Adrenal gland (tissue), 5 donors: ENCODE measurements around the gene ARHGEF5.

Experiments
- CTCF ChIP-seq, 6 experiments: fragments of 450-650 bp in 4 of 6; fragments of 200-600 bp in 2 of 6; sonication (generic) in 1 of 6; IDR thresholded peaks; 1 replicate in 5 of 6; 2 replicates in 1 of 6; pipeline versions ENCODE4 v1.5.1 to v1.8.0; 2016 to 2021; ENCODE audit warnings: antibody characterized with exemption in 6 of 6, mild to moderate bottlenecking in 2 of 6, moderate library complexity in 1 of 6
- POLR2A ChIP-seq, 2 donors: fragments of 450-650 bp; IDR thresholded peaks; one replicate each; pipeline ENCODE4 v1.6.1; 2017; ENCODE audit warnings: antibody characterized with exemption in 2 of 2, mild to moderate bottlenecking in 2 of 2, moderate library complexity in 1 of 2
- donor health status: DM: no; HTN: no; CAD: no.

GRCh38 chr7:144384071-144384470 lies 28.9 kb downstream of the ARHGEF5 start:
- TF ChIP-seq CTCF (IDR thresholded peaks at IDR 0.05) (no peak), POLR2A (IDR thresholded peaks at IDR 0.05) (no peak)
